ENCODE data around the gene LBX1.

LBX1 gene

GRCh38 chr10:101267290-101267680 is 38.0 kb upstream of the LBX1 start:
- no peak overlapping the region for H3K4me3 ChIP-seq (ENCODE audit: low read length)
- DNase-seq (ENCODE audit: low read depth), result no peak
- no peak for TF ChIP-seq CTCF (conservative IDR thresholded peaks at IDR 0.05; ENCODE audit: low read depth, low read length)

- no peak for DNase-seq (ENCODE audit: low read depth)
- TF ChIP-seq CTCF (conservative IDR thresholded peaks at IDR 0.05; ENCODE audit: low read depth, low read length), result no peak
- H3K4me3 ChIP-seq (ENCODE audit: low read length), result no peak overlapping the region
Observed at GRCh38 chr10:101266381-101267289, 37.4 kb upstream of the LBX1 start.

- no peak for TF ChIP-seq CTCF (conservative IDR thresholded peaks at IDR 0.05; ENCODE audit: low read depth, low read length)
- no peak overlapping the region for H3K4me3 ChIP-seq (ENCODE audit: low read length)
- DNase-seq (ENCODE audit: low read depth), result no peak
Observed at GRCh38 chr10:101263150-101263752, 34.0 kb upstream of the LBX1 start.

GRCh38 chr10:101262147-101262546 is 32.9 kb upstream of the LBX1 start:
- no peak overlapping the region for H3K4me3 ChIP-seq (ENCODE audit: low read length)
- TF ChIP-seq CTCF (conservative IDR thresholded peaks at IDR 0.05; ENCODE audit: low read depth, low read length), result no peak

GRCh38 chr10:101261702-101262101 is 32.4 kb upstream of the LBX1 start:
- no peak overlapping the region for H3K4me3 ChIP-seq (ENCODE audit: low read length)
- DNase-seq (ENCODE audit: low read depth), result no peak
- no peak for TF ChIP-seq CTCF (conservative IDR thresholded peaks at IDR 0.05; ENCODE audit: low read depth, low read length)

More at GRCh38 chr10:101262147-101262546, 32.9 kb upstream of the LBX1 start:
- DNase-seq (ENCODE audit: low read depth), result no peak

- DNase-seq (ENCODE audit: low read depth), result no peak
- H3K4me3 ChIP-seq (ENCODE audit: low read length), result no peak overlapping the region
- TF ChIP-seq CTCF (conservative IDR thresholded peaks at IDR 0.05; ENCODE audit: low read depth, low read length), result no peak
Observed at GRCh38 chr10:101260764-101261481, 31.7 kb upstream of the LBX1 start.
